Measurements from ENCODE around the gene KRT7.

KRT7 gene

DNA sequence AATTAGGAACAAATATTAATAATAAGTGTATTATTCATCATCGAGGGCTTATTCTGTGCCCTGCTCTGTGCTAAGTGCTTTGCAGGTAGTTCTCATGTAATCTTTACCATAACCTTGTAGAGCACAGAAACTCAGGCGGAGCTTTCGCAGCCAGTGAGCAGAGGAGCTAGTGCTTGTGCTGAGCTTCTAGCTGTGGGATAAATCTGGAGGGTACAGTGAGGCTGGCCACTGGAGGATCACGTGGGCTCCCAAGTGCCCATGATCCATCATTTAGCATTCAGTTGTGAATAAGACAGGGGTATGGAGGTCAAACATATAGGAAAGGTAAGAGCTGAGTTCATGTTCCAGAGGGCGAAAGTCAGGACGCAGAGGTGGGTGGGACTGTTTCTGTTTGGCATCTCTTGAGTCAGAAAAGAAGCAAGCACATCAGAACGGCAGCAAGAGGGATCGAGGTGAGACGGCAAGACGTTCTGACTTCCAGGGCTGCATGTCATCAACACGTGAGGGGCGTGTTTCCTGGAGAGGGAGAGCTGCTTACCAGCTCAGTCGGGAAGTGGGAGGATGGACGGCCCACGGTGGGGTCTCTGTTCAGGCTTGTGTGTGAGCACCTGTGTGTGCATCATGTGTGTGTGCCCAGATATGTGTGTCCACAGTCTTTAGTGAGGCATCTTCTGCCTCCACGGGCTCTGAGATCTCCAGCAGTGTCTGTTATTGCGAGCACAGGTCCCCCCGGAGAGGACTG, 24.4 kb upstream of the KRT7 start:
- no peak overlapping the region for H3K9ac ChIP-seq (ENCODE audit: low read length)
- H3K4me1 ChIP-seq (ENCODE audit: insufficient read depth, low read length) = no peaks in the 10 kb centered on the region
- H3K27me3 ChIP-seq (ENCODE audit: control insufficient read depth in 1 of 2, insufficient read depth in 2 of 2, low read length in 2 of 2) = no peaks in the 10 kb centered on the region
- H3K4me3 ChIP-seq (ENCODE audit: low read depth in 1 of 2, low read length in 2 of 2) = no peak overlapping the region
- no peaks in the 10 kb centered on the region for H3K36me3 ChIP-seq (ENCODE audit: insufficient read depth, low read length)
- H3K27ac ChIP-seq (ENCODE audit: low read depth, low read length) = no peak overlapping the region
- H3K9me3 ChIP-seq (ENCODE audit: low read length) = no peaks in the 10 kb centered on the region

GRCh38 chr12:52209321-52209720, 23.7 kb upstream of the KRT7 start:
- no peaks in the 10 kb centered on the region for H3K27me3 ChIP-seq (ENCODE audit: control insufficient read depth in 1 of 2, insufficient read depth in 2 of 2, low read length in 2 of 2)
- no peak overlapping the region for H3K4me3 ChIP-seq (ENCODE audit: low read depth in 1 of 2, low read length in 2 of 2)
- H3K9me3 ChIP-seq (ENCODE audit: low read length) = no peaks in the 10 kb centered on the region
- H3K9ac ChIP-seq (ENCODE audit: low read length) = no peak overlapping the region
- H3K27ac ChIP-seq (ENCODE audit: low read depth, low read length) = no peak overlapping the region
- no peaks in the 10 kb centered on the region for H3K4me1 ChIP-seq (ENCODE audit: insufficient read depth, low read length)
- no peaks in the 10 kb centered on the region for H3K36me3 ChIP-seq (ENCODE audit: insufficient read depth, low read length)

DNA sequence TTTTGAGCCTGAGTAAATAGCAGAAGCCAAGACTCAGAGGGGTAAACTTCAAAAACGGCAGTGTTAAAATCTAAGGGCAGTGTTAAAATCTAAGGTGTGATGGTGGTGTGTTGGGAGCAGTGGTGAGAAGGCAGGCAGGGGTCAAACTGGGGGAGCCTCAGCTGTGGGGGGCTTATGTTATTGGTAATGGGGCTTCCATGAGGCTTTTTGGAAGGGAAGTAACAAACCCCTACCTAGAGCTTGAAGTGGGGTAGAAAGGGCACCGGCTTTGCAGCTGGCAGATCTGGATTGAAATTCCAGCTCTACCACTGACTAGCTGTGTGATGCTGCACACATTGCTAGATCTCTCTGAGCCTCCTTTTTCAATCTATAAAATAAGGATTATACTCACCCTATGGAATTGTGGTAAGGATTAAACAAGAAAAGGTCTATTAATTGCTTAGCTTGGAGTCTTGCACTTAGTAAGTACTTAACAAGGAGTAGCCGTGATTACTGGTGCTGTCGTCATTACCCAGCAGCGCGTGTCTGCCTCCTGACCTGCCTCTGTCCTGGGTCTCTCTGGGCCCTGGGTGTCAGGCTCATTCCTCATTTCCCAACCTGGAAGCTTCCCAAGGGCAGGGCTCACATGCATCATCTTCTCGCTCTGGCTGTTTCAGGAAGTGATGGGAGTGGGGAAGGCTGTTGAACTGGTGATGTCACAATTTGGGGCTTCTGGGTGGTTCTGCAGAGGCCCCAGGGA, 22.7 kb upstream of the KRT7 start:
- Histone ChIP-seq H3K36me3 (ENCODE audit: insufficient read depth, low read length) (no peaks in the 10 kb centered on the region), H3K27ac (ENCODE audit: low read depth, low read length) (no peak overlapping the region), H3K27me3 (ENCODE audit: control insufficient read depth in 1 of 2, insufficient read depth in 2 of 2, low read length in 2 of 2) (no peaks in the 10 kb centered on the region), H3K4me1 (ENCODE audit: insufficient read depth, low read length) (no peaks in the 10 kb centered on the region), H3K9me3 (ENCODE audit: low read length) (no peaks in the 10 kb centered on the region), H3K9ac (ENCODE audit: low read length) (no peak overlapping the region), H3K4me3 (ENCODE audit: low read depth in 1 of 2, low read length in 2 of 2) (no peak overlapping the region)

DNA sequence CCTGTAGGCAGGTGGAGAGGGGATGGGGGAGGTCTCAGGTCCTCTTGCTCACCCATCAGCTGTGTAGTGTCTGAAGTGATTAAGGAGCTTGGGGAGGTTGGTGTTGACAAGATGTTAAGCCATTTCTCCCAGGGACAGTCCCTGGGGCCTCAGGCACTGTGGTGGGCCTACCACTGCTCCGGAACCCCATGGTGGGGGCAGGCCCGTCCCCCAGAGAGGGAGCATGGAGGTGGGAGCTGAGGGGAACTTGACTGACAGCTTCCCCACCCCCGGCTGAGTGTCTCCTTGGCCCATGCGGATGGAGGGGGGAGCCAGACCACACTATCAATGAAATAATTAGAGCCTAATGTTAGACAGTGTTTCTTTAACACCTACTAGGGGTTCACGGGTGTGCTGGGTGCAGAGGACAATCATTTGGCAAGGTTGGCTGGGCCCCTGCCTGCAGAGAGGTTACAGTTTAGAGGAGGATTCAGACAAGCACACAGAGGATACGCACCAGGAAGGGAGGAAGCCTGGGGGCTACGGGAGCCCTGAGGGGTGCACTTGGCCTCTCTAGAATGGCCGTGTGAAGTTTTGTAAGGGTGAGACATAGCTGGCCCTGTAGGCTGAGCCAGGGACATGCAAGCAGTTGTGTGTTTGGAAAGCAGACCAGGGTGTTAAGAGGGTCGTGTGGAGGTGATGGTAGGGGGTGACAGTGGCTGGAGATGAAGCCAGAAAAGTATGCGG, 22.0 kb upstream of the KRT7 start:
- no peak overlapping the region for H3K9ac ChIP-seq (ENCODE audit: low read length)
- no peaks in the 10 kb centered on the region for H3K9me3 ChIP-seq (ENCODE audit: low read length)
- no peaks in the 10 kb centered on the region for H3K27me3 ChIP-seq (ENCODE audit: control insufficient read depth in 1 of 2, insufficient read depth in 2 of 2, low read length in 2 of 2)
- H3K4me1 ChIP-seq (ENCODE audit: insufficient read depth, low read length) = no peaks in the 10 kb centered on the region
- H3K36me3 ChIP-seq (ENCODE audit: insufficient read depth, low read length) = no peaks in the 10 kb centered on the region
- H3K27ac ChIP-seq (ENCODE audit: low read depth, low read length) = no peak overlapping the region
- H3K4me3 ChIP-seq (ENCODE audit: low read depth in 1 of 2, low read length in 2 of 2) = no peak overlapping the region

DNA sequence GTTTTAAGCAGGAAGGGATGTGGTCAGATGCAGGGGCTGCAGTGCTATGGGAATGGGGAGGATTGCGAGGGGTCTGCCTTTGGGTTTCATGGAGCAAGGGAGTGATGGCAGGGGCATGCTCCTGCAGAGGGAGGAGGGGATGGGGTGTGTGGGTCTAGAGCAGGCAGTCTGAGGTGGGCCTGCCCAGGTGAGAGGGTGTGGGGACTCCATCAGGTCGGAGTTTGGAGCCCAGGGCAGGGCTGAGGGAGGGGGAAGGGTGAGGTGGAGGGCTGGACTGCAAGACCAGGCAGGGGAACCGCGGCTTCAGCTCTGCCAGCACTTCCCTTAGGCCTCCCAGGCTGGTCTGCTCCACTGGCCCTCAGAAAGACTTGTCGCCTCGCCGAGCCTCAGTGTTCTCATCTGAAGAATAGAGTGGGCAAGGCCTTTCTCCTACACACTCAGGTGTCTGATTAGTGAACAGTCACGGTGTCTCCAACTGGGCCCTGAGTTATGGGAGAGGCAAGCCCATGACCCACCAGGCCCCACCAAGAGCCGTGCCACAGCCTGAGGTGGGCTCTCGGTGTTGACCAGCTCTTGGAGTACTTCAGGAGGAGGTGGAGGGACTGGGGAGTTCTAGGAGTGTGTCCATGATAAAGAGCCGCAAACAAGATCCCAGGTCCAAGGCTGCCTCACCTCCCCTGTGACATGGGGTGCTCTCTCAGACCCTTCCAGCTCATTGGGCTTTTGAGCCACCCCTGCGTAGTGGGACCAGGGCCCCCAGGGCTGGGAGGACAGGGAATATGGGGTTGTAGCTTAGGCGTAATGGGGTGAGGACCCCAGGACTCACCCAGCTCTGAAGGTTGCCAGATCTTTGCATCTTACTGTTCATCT, 21.1 kb upstream of the KRT7 start:
- Histone ChIP-seq H3K4me3 (ENCODE audit: low read depth in 1 of 2, low read length in 2 of 2) (no peak overlapping the region), H3K27me3 (ENCODE audit: control insufficient read depth in 1 of 2, insufficient read depth in 2 of 2, low read length in 2 of 2) (no peaks in the 10 kb centered on the region), H3K27ac (ENCODE audit: low read depth, low read length) (no peak overlapping the region), H3K4me1 (ENCODE audit: insufficient read depth, low read length) (no peaks in the 10 kb centered on the region), H3K9me3 (ENCODE audit: low read length) (no peaks in the 10 kb centered on the region), H3K9ac (ENCODE audit: low read length) (no peak overlapping the region), H3K36me3 (ENCODE audit: insufficient read depth, low read length) (no peaks in the 10 kb centered on the region)

GRCh38 chr12:52212701-52213563, 20.1 kb upstream of the KRT7 start:
- no peaks in the 10 kb centered on the region for H3K9me3 ChIP-seq (ENCODE audit: low read length)
- no peak overlapping the region for H3K4me3 ChIP-seq (ENCODE audit: low read depth in 1 of 2, low read length in 2 of 2)
- H3K4me1 ChIP-seq (ENCODE audit: insufficient read depth, low read length) = no peaks in the 10 kb centered on the region
- H3K27me3 ChIP-seq (ENCODE audit: control insufficient read depth in 1 of 2, insufficient read depth in 2 of 2, low read length in 2 of 2) = no peaks in the 10 kb centered on the region
- no peaks in the 10 kb centered on the region for H3K36me3 ChIP-seq (ENCODE audit: insufficient read depth, low read length)
- no peak overlapping the region for H3K9ac ChIP-seq (ENCODE audit: low read length)
- H3K27ac ChIP-seq (ENCODE audit: low read depth, low read length) = no peak overlapping the region

DNA sequence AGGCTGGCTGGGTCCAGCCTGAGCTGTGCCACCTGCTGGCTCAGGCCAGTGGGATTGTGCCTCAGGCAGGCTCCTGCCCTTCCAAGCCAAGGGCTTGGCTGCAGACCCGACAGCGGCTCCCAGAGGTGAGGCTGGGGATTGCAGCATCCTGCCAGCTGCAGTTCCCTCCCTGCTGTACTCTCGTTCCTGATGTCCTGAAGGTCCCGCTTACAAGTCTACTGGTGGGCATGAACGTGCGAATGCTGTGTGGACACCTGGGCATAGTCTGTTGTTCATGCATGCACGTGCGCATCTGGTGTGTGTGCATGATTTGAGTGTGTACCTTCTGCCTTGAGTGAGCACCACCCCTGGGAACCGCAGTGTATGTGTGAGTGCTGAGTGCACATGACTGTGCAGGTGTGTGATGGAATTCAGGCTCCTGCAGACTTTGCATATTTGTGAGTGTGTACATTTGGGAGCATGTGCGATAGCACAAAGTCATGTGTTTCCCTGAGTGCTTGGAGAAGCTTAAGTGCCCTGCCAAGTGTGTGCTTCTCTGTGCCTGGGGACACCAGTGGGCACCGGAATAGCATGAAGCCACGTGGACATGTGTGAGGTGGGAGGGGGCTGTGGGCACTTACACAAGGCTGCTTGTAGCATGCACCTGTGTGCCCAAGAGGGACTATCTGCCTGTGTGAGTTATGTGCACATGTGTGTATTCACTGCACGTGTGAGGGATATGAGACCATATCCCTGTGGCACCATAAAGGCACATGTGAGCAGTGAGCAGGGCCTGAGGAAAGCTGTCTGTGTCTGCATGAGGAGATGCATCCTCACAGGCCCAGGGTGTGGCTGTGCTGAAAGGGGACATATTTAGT, 19.3 kb upstream of the KRT7 start:
- Histone ChIP-seq H3K27ac (ENCODE audit: low read depth, low read length) (no peak overlapping the region), H3K4me1 (ENCODE audit: insufficient read depth, low read length) (no peaks in the 10 kb centered on the region), H3K36me3 (ENCODE audit: insufficient read depth, low read length) (no peaks in the 10 kb centered on the region), H3K4me3 (ENCODE audit: low read depth in 1 of 2, low read length in 2 of 2) (no peak overlapping the region), H3K9ac (ENCODE audit: low read length) (no peak overlapping the region), H3K27me3 (ENCODE audit: control insufficient read depth in 1 of 2, insufficient read depth in 2 of 2, low read length in 2 of 2) (no peaks in the 10 kb centered on the region), H3K9me3 (ENCODE audit: low read length) (no peaks in the 10 kb centered on the region)

DNA sequence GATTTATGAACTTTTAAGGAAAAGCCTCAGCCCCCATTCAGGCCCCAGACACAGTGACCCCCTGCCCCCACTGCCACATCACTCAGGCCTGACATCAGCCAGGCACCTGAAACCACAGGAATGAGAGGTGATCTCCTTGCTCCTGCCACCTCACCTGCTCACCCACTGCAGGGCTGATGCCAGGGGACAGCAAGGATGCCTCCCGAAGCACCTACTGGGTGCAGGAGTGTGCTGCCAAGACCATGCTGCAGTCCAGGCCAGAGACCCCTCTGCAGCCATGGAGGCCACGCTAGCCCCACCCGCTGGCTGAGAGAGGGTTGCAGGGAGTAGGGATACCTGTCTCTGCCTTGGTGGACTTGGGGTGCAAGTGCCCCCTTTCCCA, 18.6 kb upstream of the KRT7 start:
- H3K27ac ChIP-seq (ENCODE audit: low read depth, low read length) = no peak overlapping the region
- H3K4me1 ChIP-seq (ENCODE audit: insufficient read depth, low read length) = no peaks in the 10 kb centered on the region
- H3K4me3 ChIP-seq (ENCODE audit: low read depth in 1 of 2, low read length in 2 of 2) = no peak overlapping the region
- no peaks in the 10 kb centered on the region for H3K27me3 ChIP-seq (ENCODE audit: control insufficient read depth in 1 of 2, insufficient read depth in 2 of 2, low read length in 2 of 2)
- no peaks in the 10 kb centered on the region for H3K9me3 ChIP-seq (ENCODE audit: low read length)
- H3K9ac ChIP-seq (ENCODE audit: low read length) = no peak overlapping the region
- no peaks in the 10 kb centered on the region for H3K36me3 ChIP-seq (ENCODE audit: insufficient read depth, low read length)

- no peaks in the 10 kb centered on the region for H3K36me3 ChIP-seq (ENCODE audit: insufficient read depth, low read length)
- H3K27me3 ChIP-seq (ENCODE audit: control insufficient read depth in 1 of 2, insufficient read depth in 2 of 2, low read length in 2 of 2) = no peaks in the 10 kb centered on the region
- no peak overlapping the region for H3K4me3 ChIP-seq (ENCODE audit: low read depth in 1 of 2, low read length in 2 of 2)
- no peak overlapping the region for H3K9ac ChIP-seq (ENCODE audit: low read length)
- no peak overlapping the region for H3K27ac ChIP-seq (ENCODE audit: low read depth, low read length)
- H3K9me3 ChIP-seq (ENCODE audit: low read length) = no peaks in the 10 kb centered on the region
- no peaks in the 10 kb centered on the region for H3K4me1 ChIP-seq (ENCODE audit: insufficient read depth, low read length)
These were observed 17.4 kb upstream of the KRT7 start for GRCh38 chr12:52215587-52216031.

- Histone ChIP-seq H3K9ac (ENCODE audit: low read length) (no peak overlapping the region), H3K4me1 (ENCODE audit: insufficient read depth, low read length) (no peaks in the 10 kb centered on the region), H3K9me3 (ENCODE audit: low read length) (no peaks in the 10 kb centered on the region), H3K27me3 (ENCODE audit: control insufficient read depth in 1 of 2, insufficient read depth in 2 of 2, low read length in 2 of 2) (no peaks in the 10 kb centered on the region), H3K27ac (ENCODE audit: low read depth, low read length) (no peak overlapping the region), H3K36me3 (ENCODE audit: insufficient read depth, low read length) (no peaks in the 10 kb centered on the region), H3K4me3 (ENCODE audit: low read depth in 1 of 2, low read length in 2 of 2) (no peak overlapping the region)
These were observed 16.9 kb upstream of the KRT7 start for GRCh38 chr12:52216100-52216499.

Data from muscle layer of colon (tissue), 2 donors.